Fibroblast of skin of back (primary cell): ENCODE data around the gene TMEM127. TPM values are rescaled to one million over a fixed set of nuclear protein-coding genes. Genes with fewer than 3 reads are reported as not detected.
"Not testable (repeated sequence)": the region's sequence is repeated elsewhere in the genome, so short reads cannot be mapped to it uniquely, and the experiment has no call there.

ENCODE experiments used
- DNase-seq: peaks from one replicate; pipeline ENCODE4 v3.0.0-alpha.2; 2013
- polyA plus RNA-seq, 2 experiments: library from polyadenylated mRNA; unstranded; fragments of 120-200 nt; gene quantifications; one replicate each; pipeline ENCODE4 v1.2.1, GENCODE V29; 2013; ENCODE audit not compliant: insufficient read length in 2 of 2

The TMEM127 gene, protein sequence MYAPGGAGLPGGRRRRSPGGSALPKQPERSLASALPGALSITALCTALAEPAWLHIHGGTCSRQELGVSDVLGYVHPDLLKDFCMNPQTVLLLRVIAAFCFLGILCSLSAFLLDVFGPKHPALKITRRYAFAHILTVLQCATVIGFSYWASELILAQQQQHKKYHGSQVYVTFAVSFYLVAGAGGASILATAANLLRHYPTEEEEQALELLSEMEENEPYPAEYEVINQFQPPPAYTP
- 47.5 TPM for polyA plus RNA-seq (2013, experiment 1 of 2; ENCODE audit: insufficient read length)
- polyA plus RNA-seq (2013, experiment 2 of 2; ENCODE audit: insufficient read length) = 41.2 TPM

DNA sequence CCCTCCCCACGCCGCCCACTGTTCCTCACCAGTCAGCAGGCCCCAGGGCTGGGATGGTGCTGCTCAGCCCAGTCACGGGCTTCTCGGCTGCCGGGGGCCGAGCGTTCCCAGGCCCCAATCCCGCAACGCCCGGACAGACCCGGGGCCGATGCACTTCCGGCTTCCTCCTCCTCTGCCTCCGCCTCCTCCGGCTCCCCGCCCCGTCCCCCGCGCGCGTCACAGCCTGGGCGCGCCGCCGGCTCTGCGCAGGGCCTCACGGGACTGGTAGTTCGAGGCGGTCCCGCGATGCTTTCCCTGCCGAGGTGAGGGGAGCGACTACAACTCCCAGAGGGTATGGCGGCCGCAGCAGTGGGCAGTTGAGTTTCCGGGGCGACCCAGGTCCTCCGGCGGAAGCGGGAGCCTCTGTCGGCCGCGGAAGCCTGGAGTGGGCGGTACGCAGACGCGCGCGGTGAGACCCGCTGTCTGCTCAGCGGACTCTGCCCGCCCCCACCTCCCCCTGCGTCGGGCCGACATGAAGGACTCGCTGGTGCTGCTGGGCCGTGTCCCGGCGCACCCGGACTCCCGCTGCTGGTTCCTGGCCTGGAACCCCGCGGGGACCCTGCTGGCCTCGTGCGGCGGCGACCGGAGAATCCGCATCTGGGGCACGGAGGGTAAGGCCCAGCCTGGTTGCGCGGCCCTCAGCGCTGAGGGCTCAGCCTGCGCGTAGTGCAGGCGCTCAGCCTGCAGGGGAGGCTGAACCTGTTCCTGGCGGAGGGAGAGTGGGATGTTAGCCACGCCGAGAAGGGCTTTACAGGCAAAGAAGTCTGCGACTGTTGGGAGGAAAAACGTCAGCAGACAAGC, at the start of gene TMEM127, which contains the start of gene CIAO1:
Gene TMEM127, minus strand, starts transcription at position 158 of the 840 bp plus-strand sequence. CDS start 616 bp downstream, outside the sequence.
Gene CIAO1, plus strand, starts transcription at position 386 of the 840 bp plus-strand sequence. Its CDS starts 126 bp downstream, at position 512.
- peak; percentile 98 for DNase-seq

DNA sequence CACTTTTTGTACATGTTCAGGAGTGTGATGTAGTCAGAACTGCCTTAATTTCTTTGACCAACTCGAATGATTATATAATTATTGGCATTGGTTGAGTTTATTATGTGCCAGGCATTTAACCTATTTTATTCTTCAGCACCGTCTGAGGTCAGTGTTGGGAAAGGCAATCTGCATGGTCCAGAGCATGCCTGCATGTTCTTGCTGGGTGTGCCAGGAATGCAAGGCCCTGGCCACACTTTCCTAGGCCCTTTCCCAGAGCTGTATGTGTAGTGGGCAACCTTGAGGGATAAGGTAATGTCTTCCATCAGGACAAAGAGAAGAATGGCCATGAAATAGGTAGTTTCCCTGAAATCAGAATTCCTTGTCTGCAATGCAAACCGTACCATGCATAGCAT, 49.2 kb upstream of the TMEM127 start:
- no peak for DNase-seq

DNA sequence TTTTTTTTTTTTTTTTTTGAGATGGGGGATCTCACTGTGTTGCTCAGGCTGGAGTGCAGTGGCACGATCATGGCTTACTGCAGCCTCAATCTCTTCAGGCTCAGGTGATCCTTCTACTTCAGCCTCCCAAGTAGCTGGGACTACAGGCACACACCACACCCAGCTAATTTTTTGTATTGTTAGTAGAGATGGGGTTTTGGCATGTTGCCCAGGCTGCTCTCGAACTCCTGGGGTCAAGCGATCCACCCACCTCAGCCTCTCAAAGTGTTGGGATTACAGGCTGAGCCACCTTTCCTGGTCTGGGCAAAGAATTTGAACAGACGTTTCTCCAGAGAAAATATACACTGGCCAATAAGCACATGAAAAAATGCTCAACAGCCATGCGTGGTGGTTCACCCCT, 42.5 kb upstream of the TMEM127 start:
- no peak for DNase-seq

DNA sequence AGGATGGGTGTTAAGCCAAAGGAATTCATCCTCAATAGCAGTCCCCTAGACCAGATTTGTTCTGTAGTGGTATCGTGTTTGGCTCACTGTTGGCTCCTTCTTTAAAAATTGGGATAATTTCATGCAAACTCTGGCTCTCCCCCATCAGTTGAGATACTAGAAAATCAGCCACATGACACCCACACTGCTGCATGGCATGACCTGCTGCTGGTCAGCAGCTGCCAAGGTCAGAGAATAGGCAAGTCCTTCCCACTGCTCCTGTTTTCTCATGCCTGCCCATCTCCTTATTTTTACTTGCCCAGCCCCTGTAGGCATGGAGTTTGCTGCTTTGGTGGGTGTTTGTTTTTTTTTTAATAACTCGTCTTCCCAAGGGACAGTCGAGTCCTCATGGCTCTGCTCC, 40.6 kb upstream of the TMEM127 start:
- DNase-seq = no peak

DNA sequence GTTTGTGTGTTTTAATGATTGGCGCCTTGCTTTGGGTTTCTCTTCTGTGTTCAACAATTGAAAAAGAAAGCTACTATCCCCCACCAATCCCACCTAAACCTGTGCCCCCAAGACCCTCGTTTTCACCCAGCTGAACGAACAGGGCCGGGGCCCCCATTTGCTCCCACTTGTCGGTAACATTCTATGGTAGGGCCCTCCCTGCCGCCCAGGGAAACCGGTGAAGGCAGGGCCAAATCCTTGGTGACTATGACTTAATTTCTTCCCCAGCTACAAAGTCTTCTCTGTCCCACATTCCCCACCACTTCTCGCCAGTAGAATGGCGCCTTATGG, 40.1 kb upstream of the TMEM127 start:
- no peak for DNase-seq

DNA sequence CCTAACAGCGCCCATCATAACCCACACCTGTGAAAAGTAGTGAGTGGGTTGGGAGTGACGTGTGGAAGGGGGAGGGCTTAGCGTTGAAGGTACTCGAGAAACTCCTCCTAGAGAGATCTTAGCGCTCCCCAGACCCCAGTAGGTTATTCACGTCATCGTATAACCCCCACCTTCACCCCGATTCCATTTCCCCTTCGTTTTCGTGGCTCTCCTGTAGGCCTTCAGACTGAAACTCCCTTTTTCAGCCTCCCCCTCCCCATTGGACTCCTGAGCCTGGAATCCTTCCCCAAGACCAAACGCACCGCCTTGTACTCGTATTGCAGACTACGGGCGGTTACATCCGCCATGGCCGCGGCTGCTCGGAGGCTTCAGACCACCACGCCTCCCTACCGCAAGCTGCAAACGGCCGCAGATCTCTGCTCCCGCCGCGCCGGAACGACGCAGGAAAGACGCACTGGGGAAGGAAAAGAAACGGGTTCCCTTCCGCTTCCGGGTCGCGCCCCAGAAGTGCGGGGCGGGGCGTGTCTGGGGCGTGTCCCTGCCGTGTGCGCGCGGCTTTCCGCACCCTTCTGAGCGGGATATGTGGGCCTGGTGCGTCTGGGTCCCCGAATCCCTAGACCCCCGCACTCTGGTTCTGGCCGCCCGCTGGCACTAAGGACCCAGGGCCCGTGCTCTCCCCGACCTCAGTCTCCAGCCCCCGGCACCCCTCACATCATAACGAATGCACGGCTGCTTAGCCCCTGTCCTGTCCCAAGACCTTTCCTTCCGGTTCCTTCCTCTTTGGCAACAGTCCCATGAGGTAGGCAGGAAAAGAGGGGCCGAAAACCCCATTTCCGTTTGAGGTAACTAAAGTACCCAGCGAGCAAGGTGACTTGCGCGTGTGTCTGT, 39.5 kb upstream of the TMEM127 start, which contains the start of gene SNRNP200:
Gene SNRNP200, minus strand, starts transcription at position 456 of the 888 bp plus-strand sequence. Its CDS starts 109 bp downstream, at position 347.
- peak; percentile 83 for DNase-seq

DNA sequence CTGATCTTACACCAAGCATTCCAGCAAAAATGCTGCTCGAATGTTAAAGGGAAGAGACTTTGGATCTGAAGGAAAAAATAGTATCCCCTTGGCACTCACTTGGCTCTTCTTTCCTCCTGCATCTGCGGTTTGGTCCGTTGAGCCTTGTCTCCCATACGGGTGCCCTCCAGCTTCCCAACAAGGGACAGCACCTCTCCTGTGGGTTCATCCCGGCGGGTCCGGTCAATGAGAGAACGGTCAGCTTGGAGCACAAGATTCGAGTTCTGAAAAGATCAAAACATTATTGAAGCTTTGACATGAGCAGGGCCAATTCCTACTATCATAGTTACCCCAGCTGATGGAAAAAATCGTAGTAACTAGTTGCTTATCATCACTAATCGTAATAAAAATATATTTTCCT, 38.8 kb upstream of the TMEM127 start:
- DNase-seq = no peak

DNA sequence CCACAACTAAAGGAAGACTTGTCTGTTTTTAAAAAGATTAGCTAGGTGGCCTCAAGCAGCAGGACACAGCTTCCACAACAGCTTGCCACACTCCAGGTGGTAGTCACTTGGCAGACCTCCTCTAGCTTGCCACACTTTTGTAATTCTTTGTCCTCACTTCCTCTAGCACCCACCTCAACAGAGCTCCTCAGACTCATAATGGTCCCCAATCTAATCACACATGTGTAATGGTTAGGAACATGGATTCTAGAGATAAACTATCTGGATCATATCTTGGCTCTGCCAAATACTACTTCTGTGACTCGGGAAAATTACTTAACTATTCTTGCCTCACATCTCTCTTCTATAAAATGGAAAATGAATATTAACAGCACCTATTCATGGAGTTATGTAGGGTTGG, 36.1 kb upstream of the TMEM127 start:
- DNase-seq = no peak

DNA sequence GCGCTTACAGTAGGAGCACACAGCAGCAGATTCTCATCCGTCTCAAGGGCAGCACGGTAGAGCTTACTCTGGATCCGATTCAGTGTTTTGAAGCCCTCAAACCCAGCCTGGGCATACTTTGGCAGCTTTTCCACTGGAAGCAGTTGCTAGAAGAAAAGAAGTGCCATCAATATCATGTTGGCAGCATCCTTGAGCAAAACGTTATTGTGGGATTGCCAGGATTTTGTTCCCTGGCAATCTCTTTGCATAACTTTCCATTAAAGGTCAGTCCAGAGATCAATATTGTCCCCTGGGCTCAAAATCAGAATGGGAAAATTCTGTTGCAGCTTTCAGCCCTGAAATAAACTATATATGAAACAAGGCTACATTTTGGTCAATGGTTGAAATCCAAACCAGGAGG, 31.1 kb upstream of the TMEM127 start:
- DNase-seq = no peak

DNA sequence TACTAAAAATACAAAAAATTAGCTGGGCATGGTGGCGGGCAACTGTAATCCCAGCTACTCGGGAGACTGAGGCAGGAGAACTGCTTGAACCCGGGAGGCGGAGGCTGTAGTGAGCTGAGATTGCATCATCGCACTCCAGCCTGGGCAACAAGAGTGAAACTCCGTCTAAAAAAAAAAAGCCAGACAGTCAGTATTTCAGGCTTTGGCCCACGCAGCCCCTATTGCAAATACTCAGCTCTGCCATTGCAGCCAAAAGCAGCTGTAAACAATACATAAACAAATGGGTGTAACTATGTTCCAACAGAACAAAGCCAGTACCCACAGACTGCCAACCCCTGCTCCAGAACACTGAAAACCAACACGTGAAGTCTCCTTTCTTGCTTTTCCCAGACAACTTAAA, 28.5 kb upstream of the TMEM127 start:
- not testable (repeated sequence) for DNase-seq

DNA sequence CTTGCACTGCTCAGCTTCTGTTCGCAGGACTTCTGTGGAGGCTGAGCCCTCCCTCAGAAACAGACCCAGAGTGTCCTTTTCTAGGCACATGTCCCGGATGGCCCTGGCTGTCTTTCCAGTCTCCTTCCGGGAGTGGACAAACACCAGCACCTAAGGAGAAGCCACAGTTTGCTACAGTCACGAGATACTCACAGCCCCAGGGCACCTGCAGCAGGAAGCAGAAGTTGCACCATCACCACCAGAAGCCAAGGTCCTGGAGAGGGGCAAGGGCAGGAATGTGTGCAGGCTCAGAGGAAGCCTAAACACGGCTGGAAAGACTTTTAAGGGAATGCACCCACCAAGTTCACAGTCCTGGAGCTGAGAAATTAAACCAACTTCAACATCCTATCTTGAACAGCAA, 26.0 kb upstream of the TMEM127 start:
- no peak for DNase-seq

DNA sequence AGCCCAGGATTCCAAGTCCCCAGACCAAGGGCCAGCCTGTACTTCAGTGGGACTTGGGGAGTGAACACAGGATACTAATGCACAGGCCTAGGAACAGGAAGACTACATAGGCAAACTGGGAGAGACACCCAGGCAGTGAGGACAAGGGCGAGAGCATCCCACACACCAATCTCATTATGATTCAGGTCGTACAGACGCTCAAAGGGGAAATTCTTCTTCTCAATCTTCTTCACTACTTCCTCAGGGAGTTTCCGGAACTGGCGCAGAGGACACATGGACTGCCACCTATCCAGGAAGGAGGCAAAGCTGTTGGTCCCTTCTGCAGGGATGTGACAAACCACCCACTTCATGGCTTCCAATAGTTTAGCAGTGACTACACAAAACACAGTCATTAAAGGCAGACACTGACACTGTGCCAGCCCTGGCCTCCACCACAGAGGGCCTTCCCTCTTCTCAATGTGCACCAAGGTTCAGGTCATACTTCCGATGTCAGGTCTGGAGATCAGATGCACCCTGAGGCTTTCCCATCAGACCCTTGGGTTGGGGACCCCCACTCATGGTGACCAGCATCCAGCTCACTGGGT, 21.6 kb upstream of the TMEM127 start:
- no peak for DNase-seq

DNA sequence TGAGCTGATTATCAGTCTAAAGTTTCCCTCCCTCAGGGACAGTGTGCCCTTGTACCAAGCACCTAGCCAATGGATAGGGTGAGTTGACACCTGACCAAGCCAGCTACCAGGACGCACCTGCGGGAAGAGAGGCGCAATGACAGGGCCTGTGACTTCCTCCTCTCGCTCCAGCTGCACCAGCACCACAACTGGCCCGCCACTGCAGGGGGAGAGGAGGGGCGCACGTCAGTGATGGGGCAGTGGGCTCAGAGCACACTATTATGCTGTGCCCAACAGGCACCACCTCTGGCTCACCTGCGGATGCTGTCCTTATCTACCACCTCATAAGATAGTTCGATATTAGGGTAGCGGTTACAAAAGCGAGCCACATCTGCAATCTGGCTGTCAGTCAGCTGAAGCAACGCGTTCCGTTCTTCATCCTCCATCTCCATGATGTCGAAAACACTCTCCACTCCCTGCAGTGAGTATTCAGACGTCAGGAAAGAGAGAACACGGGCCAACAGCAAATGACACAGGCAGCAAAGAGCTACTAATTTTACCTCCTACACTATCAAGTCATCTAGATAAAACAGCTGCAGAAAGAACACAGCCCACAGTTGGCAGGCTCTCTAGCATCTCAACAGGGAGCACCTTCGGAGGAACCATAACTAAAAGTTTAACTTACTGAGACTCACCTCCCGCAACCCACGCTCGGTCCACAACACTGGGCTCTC, 11.1 kb upstream of the TMEM127 start:
- DNase-seq = no peak

DNA sequence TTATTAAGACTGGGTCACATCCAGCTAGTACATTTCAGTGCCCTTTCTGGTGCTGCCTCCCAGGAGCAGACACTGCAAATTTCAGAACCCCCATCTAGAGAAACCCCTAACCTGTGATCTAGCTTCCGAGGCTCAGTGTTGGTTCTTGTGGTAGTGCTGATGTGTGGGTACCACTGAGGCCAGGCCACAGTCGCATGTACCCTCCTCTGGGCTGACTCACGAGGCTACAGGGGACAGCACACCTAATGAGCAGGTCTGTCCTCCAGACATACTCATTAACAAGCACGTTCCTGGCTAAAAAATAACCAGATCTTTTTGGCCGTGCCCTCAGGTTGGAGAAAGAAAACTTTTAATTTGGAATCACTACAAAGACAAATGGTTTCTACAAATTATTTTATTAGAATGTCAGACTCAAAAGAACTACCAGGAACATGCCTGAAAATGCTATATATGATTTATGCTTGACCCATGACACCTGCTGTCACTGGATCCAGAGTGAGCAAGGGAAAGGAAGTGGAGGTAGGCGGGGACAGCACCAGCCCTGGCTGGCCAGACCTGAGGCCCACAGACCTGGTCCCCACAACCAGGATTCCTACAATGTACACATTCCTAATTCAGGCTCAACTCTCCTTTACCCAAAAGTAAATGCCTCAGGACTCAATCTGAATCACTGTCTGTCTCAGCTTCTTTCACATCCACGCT, 8.7 kb upstream of the TMEM127 start:
- no peak for DNase-seq

DNA sequence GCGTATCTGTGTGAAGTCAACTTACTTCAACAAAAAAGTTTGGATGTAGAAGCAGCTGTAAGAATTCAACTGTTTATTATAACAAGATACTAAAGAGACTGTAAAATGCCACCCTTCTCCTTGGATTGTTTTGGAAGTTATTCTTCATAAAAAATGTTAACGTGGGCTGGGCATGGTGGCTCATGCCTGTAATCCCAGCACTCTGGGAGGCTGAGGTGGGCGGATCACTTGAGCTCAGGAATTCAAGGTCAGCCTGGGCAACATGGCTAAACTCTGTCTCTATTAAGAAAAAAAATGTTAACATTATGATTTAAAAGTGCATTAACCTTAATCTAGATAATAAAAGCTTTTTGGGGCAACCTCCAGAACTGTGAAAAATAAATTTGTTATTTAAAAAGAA, 8.0 kb upstream of the TMEM127 start:
- DNase-seq = no peak

DNA sequence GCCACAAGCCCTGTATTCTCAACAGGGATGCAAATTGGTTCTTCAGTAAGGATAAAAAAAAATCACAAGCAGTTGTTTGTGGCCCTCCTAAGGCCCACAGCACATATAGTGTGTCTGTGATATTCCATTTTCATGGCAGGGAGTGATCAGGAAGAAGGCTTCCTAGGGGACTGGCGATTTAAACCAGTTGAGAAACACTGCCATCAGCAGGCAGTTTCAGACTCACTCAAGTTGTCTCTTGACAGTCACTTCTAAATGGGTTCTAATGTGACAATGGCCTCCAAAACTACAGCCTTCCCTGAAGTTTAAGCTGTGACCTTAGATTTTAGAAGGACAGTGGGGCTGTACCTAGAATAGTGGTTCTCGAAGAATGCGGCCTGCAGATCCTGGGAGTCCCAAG, 6.2 kb upstream of the TMEM127 start:
- DNase-seq = no peak

DNA sequence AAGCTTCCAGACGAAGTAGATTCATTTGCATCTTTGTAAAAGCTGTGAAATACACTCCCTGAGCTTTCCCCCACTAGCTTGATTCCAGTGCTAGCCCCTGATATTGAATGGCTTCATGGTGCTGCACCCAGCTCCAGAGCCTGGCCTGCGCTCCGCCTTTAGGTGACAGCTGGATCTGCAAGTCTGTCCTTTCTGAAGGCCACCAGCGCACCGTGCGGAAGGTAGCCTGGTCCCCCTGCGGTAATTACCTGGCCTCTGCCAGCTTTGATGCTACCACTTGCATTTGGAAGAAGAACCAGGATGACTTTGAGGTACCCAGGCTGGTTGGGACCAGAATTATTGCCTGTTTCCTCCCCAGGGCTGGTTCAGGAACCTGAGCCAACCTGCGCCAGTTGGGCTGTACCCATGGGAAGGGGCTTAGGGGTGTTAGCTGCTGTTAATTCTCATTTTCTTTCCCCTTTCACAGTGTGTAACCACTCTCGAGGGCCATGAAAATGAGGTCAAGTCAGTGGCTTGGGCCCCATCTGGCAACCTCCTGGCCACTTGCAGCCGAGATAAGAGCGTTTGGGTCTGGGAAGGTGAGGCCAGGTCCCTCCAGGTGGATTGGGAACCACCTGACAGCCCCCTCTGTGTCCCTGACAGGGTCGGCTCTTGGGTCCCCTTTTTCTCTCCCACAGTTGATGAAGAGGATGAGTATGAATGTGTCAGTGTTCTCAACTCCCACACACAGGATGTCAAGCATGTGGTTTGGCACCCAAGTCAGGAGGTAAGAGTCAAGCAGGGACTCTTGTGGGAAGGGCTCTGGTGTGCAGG, 1.6 kb upstream of the TMEM127 start:
- peak; percentile 35 for DNase-seq

DNA sequence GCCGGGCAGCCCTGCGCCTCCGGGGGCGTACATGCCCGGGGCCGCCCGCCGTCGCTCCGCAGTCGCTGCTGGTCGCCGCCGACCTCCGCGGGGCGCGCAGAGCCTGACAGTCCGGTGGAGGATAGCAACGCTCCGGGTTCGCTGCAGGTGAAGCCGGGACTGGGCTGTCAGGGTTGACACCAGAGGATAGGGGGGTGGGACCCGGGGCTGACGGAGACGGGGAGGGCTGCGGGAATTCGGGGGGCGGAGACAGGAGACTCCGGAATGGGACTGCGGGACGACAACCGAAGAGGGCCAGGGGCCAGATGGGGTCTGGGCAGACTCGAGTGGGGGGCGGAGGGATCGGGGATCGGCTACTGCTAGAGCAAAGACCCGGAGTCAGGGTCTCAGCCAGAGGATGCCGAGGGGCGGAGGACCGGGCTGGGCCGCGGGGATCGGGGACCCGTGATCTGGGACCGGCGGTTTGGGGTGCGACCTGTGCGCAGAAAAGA, 403 bp downstream of the TMEM127 start:
- DNase-seq = peak; percentile 20

DNA sequence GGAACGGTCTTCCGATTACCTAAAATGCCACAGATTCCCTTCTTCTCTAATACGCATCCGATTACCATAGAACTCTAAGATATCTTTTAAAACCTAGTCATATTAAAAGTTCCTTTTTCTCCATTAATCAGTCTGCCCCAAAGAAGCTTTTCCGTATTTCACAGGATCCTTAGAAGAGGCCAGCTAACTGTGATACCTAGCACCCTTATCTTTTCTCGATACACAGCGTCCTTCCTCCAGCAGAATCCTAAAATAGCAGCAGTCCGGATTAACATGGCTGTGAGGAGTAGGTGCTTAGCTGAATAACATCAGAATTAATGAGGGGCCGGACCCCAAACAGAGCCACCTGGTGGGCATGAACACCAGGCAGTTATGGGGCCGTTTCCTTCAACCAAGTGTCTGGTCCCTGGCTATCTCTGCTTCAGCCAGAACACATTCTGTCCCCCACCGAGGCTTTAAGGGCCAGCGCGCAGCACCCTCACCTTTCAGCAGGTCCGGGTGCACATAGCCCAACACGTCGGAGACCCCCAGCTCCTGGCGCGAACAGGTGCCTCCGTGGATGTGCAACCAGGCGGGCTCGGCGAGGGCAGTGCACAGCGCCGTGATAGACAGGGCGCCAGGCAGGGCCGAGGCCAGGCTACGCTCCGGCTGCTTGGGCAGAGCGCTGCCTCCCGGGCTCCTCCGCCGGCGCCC, 995 bp downstream of the TMEM127 start:
- peak; percentile 40 for DNase-seq
